Parathyroid adenoma (tissue), 2 donors: ENCODE measurements around the gene LGALS16.
"Not testable (repeated sequence)": the region's sequence is repeated elsewhere in the genome, so short reads cannot be mapped to it uniquely, and the experiment has no call there.

Source experiments
- H2AFZ ChIP-seq: fragments of 300-600 bp; sonication (generic); one replicate; pipeline ENCODE4 v1.7.0; 2017; ENCODE audit warnings: antibody characterized with exemption, mild to moderate bottlenecking
- H3K27ac ChIP-seq: fragments of 300-600 bp; sonication (generic); one replicate; pipeline ENCODE4 v1.7.0; 2017
- H3K27me3 ChIP-seq: fragments of 300-600 bp; sonication (generic); one replicate; pipeline ENCODE4 v1.7.0; 2017; ENCODE audit warnings: low read length; ENCODE audit not compliant: control insufficient read depth, insufficient read depth
- H3K36me3 ChIP-seq: fragments of 300-600 bp; sonication (generic); one replicate; pipeline ENCODE4 v1.7.0; 2017; ENCODE audit warnings: low read length; ENCODE audit not compliant: control insufficient read depth, insufficient read depth
- H3K4me1 ChIP-seq: fragments of 300-600 bp; sonication (generic); one replicate; pipeline ENCODE4 v1.7.0; 2017; ENCODE audit warnings: control low read depth
- H3K4me2 ChIP-seq: fragments of 300-600 bp; sonication (generic); one replicate; pipeline ENCODE4 v1.7.0; 2017; ENCODE audit warnings: low read length
- H3K4me3 ChIP-seq: fragments of 300-600 bp; sonication (generic); one replicate; pipeline ENCODE4 v1.7.0; 2017; ENCODE audit warnings: low read depth, low read length
- H3K79me2 ChIP-seq: fragments of 300-600 bp; sonication (generic); one replicate; pipeline ENCODE4 v1.7.0; 2017; ENCODE audit warnings: control low read depth
- H3K9ac ChIP-seq: fragments of 300-600 bp; sonication (generic); one replicate; pipeline ENCODE4 v1.7.0; 2017; ENCODE audit warnings: mild to moderate bottlenecking
- H3K9me3 ChIP-seq: fragments of 300-600 bp; sonication (generic); one replicate; pipeline ENCODE4 v1.7.0; 2017; ENCODE audit warnings: low read length; ENCODE audit not compliant: control insufficient read depth
- TF ChIP-seq, protein P1 (sequence below): fragments of 300-600 bp; sonication (generic); IDR thresholded peaks from one replicate; pipeline ENCODE4 v1.7.0; 2017; ENCODE audit warnings: antibody characterized with exemption, mild to moderate bottlenecking
- donor health status: primary hyperparathyroidism.

The LGALS16 gene

DNA sequence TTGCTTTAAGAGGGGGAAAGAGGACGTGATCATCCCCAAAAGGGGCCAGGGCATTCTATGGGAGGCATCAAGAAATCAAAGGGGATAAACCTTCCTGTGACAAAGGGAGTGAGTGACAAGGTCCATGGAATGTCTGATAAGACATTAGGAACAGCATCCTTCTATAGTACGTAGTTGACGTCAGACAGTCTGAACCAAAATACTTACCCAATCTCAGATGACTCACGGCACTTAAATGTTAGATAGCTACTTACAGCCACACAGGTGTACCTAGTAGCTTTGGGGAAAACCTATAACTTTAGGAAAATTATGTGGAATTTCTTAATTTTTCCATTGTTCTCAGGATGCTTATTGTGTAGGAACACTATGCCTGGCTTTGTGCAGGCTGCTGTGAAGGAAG lies 4.9 kb downstream of the LGALS16 start:
- no peak overlapping the region for H2AFZ ChIP-seq
- H3K9ac ChIP-seq: no peak overlapping the region
- H3K9me3 ChIP-seq: no peaks in the 10 kb centered on the region
- H3K27me3 ChIP-seq: no peaks in the 10 kb centered on the region
- no peaks in the 10 kb centered on the region for H3K36me3 ChIP-seq
- H3K27ac ChIP-seq: no peak overlapping the region
- H3K4me1 ChIP-seq: no peaks in the 10 kb centered on the region
- TF ChIP-seq, protein P1, sequence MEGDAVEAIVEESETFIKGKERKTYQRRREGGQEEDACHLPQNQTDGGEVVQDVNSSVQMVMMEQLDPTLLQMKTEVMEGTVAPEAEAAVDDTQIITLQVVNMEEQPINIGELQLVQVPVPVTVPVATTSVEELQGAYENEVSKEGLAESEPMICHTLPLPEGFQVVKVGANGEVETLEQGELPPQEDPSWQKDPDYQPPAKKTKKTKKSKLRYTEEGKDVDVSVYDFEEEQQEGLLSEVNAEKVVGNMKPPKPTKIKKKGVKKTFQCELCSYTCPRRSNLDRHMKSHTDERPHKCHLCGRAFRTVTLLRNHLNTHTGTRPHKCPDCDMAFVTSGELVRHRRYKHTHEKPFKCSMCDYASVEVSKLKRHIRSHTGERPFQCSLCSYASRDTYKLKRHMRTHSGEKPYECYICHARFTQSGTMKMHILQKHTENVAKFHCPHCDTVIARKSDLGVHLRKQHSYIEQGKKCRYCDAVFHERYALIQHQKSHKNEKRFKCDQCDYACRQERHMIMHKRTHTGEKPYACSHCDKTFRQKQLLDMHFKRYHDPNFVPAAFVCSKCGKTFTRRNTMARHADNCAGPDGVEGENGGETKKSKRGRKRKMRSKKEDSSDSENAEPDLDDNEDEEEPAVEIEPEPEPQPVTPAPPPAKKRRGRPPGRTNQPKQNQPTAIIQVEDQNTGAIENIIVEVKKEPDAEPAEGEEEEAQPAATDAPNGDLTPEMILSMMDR: no peak
- H3K4me2 ChIP-seq: no peak overlapping the region
- H3K79me2 ChIP-seq: no peaks in the 10 kb centered on the region
- no peak overlapping the region for H3K4me3 ChIP-seq

DNA sequence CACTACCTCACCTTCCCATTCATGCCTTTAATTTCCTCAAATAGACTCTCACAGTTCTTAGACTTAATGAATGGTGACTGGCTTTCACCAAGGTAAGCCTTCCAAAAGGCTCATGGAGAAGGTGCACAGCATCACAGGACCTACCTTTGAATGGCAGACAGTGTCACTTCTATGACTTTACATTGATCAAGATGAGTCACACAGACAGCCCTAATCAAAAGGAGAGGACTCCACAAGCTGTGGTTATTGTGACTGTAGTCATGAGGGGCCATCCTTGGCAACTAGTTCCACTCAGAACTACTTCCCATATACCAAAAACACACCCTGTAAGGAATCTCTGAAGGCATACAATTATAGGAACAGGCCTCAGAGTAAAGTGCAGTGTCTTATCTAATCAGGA lies 5.9 kb downstream of the LGALS16 start:
- no peak overlapping the region for H3K4me2 ChIP-seq
- TF ChIP-seq, protein P1: no peak
- H3K79me2 ChIP-seq: no peaks in the 10 kb centered on the region
- H3K9ac ChIP-seq: no peak overlapping the region
- no peaks in the 10 kb centered on the region for H3K36me3 ChIP-seq
- H3K27me3 ChIP-seq: no peaks in the 10 kb centered on the region
- no peaks in the 10 kb centered on the region for H3K4me1 ChIP-seq
- H3K9me3 ChIP-seq: no peaks in the 10 kb centered on the region
- H2AFZ ChIP-seq: no peak overlapping the region
- H3K4me3 ChIP-seq: no peak overlapping the region
- H3K27ac ChIP-seq: no peak overlapping the region

DNA sequence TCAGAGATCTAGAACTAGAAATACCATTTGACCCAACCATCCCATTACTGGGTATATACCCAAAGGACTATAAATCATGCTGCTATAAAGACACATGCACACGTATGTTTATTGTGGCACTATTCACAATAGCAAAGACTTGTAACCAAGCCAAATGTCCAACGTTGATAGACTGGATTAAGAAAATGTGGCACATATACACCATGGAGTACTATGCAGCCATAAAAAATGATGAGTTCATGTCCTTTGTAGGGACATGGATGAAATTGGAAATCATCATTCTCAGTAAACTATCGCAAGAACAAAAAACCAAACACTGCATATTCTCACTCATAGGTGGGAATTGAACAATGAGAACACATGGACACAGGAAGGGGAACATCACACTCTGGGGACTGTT lies 14.1 kb downstream of the LGALS16 start:
- not testable (repeated sequence) for H2AFZ ChIP-seq, H3K4me1 ChIP-seq, H3K36me3 ChIP-seq, H3K27ac ChIP-seq, H3K4me2 ChIP-seq, H3K9ac ChIP-seq, H3K4me3 ChIP-seq, H3K9me3 ChIP-seq, H3K27me3 ChIP-seq, H3K79me2 ChIP-seq

DNA sequence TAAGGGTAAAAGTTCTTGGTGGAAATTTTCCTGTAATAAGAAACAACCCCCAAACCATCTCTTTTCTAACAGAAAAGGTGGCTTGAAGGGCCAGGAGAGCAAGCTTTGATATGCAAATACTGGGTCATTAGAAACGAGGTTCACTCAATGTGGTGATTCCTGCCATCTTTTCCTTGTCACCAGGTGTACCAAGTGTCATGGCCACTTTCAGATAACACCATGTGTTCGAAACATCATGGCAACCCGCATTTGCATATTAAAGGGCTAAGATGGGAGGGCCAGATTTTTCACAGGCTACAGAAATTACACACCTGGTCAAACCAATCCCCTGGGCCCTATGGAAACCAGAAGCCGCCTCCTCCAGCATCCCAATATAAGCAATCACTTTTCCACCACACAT lies 15.3 kb downstream of the LGALS16 start:
- Histone ChIP-seq H3K79me2 (no peaks in the 10 kb centered on the region), H3K4me2 (no peak overlapping the region), H3K4me3 (no peak overlapping the region), H3K27ac (no peak overlapping the region), H3K9ac (no peak overlapping the region), H3K4me1 (peaks cover 3% of the 10 kb centered on the region), H3K9me3 (no peaks in the 10 kb centered on the region), H3K27me3 (no peaks in the 10 kb centered on the region), H2AFZ (no peak overlapping the region), H3K36me3 (no peaks in the 10 kb centered on the region)
- TF ChIP-seq, protein P1: no peak

DNA sequence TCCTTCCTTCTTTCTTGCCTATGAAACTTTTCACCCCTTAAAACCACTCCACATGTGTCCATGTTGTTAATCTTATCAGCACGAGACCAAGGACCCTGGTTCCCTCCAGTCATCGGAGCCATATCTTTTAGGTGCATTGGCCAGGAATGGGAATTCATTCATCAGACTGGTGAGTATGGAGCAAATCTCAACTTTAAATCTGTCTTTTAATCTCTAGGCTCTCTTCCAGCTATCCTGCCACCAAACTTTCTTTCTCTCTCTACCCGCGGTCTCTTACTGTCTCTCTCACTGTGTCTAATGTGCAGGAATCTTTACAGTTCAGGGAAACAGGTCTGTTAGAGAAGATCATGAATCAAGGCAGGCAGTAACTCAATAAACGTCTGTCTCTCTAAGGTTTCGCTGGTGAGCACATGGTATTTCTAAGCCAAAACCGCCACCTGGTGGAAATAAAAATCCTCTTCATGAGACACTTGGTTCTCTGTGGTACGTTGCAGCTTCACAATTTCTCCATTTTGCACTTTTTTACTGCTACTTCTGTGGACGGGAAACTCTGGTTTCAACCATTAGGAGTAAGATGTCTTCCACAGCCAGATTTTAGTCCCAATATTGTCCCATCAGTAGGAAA lies 16.1 kb downstream of the LGALS16 start:
- Histone ChIP-seq H3K4me1 (peaks cover 3% of the 10 kb centered on the region), H3K4me3 (no peak overlapping the region), H3K36me3 (no peaks in the 10 kb centered on the region), H3K27ac (no peak overlapping the region), H3K79me2 (no peaks in the 10 kb centered on the region), H2AFZ (peak overlapping the region; percentile 45), H3K9me3 (no peaks in the 10 kb centered on the region), H3K27me3 (no peaks in the 10 kb centered on the region), H3K4me2 (no peak overlapping the region), H3K9ac (no peak overlapping the region)
- TF ChIP-seq, protein P1: peak; percentile 70
